HG03196 (cell line): ENCODE results near the gene TMEM59L.
A peak's percentile ranks its signal among the peaks of the same experiment; 100 is the strongest.
"Not testable (repeated sequence)": the region's sequence is repeated elsewhere in the genome, so short reads cannot be mapped to it uniquely, and the experiment has no call there.

Experiments used
- ATAC-seq: cut with Tn5 transposase; IDR thresholded peaks from one replicate; pipeline ENCODE4 v1.9.1; 2021; ENCODE audit not compliant: unreplicated experiment

TMEM59L gene

GRCh38 chr19:18612772-18613588 is at the start of gene TMEM59L:
Gene TMEM59L (plus strand): TSS chr19:18612870. CDS start chr19:18612959, 89 bp downstream.
- ATAC-seq: no peak

- no peak for ATAC-seq
Observed at GRCh38 chr19:18566953-18567352, 45.7 kb upstream of the TMEM59L start.

- no peak for ATAC-seq
Observed at GRCh38 chr19:18568367-18568766, 44.3 kb upstream of the TMEM59L start.

GRCh38 chr19:18571564-18572344 is 40.9 kb upstream of the TMEM59L start, which contains the start of gene UBA52:
Gene UBA52 (plus strand): TSS chr19:18571857. CDS start chr19:18573301, 1,444 bp downstream.
- ATAC-seq: peak; percentile 93

DNA sequence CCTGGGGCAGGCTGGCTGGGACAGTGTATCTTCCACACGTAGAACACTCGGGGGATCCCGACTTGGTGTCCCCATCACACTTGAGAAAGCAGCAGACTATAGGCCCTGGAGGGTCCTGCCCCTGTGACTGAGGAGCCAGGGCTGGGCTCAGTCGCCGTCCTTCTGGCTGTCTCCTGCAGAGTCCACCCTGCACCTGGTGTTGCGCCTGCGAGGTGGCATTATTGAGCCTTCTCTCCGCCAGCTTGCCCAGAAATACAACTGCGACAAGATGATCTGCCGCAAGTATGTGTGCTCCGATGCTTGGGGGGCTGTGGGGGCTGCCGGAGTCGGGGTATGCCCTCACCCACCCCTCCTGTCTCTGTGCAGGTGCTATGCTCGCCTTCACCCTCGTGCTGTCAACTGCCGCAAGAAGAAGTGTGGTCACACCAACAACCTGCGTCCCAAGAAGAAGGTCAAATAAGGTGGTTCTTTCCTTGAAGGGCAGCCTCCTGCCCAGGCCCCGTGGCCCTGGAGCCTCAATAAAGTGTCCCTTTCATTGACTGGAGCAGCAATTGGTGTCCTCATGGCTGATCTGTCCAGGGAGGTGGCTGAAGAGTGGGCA is 37.9 kb upstream of the TMEM59L start:
- ATAC-seq: no peak

DNA sequence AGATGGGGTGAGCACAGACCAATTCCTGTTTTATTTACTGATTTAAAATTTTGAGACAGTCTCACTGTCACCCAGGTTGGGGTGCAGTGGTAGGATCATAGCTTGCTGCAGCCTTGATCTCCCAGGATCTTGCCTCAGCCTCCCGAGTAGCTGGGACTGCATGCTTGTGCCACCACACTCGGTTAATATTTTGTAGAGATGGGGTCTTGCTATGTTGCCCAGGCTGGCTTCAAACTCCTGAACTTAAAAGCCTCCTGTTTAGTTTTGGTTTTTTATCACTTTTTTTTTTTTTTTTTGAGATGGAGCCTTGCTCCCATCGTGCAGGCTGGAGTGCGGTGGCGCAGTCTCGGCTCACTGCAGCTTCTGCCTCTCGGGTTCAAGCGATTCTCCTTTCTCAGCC is 36.3 kb upstream of the TMEM59L start:
- ATAC-seq: no peak

- ATAC-seq: no peak
Observed at GRCh38 chr19:18577365-18577914, 35.2 kb upstream of the TMEM59L start.

GRCh38 chr19:18580311-18580710 is 32.4 kb upstream of the TMEM59L start:
- no peak for ATAC-seq

DNA sequence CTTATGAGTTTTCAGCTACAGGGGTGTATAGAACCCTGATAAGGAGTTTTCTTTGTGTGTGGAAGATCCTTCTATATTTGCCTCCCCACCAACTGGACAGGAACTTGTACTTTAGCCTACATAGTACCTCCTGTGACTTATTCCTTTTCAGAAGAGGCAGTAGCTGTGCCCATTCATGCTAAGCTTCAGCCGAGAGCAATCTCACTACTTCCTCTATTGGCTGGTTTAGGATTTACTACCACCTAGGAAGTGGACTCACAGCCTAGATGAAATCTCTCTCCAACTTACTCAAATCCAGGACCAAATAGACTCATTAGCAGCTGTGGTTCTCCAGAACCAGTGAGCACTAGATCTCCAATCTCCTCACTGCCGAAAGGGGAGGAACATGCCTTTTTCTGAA is 26.4 kb upstream of the TMEM59L start:
- no peak for ATAC-seq

DNA sequence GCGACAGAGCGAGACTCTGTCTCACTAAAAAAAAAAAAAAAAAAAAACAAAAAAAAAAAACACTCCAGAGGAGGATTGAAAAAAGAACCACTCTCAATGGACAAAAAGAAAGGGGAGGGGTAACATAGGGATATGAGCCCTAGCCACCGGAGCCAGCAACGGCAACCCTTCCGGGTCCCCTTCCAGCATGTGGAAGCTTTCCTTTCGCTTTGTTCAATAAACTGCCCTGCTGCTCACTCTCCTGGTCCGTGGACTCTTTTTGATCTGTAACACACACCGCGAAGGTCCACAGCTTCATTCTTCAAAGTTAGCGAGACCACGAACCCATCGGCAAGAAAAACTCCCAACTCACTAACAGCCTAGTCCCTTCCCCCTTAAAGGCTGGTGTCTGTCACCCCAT is 25.1 kb upstream of the TMEM59L start:
- no peak for ATAC-seq

DNA sequence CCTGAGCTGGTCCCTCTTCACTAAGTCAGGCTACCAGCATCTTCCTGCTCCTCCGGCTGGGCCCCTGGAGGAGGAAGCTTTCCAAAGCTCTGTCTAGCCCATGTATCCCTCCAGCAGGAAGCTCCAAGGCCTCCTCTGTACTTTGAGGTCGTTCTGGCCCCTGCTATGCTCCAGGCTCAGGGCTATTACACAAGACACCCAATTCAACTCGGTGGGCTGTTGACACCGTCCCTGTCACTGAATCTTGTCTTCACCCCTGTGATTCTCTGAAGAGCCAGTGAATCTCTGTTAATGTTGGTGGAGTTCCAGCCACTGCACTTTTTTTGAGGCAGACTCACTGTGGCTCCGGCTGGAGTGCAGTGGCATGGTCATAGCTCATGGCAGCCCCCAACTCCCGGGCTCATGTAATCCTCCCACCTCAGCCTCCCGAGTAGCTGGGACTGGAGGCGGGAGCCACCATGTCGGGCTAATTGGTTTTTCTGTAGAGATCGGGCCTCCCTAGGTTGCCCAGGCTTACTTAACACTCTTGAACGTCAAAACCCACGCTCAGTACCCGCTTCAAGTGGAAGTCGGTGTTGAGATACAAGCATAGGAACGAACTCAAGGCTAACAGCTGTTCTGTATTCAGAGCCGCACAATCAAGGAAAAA is 24.6 kb upstream of the TMEM59L start:
- ATAC-seq: no peak

DNA sequence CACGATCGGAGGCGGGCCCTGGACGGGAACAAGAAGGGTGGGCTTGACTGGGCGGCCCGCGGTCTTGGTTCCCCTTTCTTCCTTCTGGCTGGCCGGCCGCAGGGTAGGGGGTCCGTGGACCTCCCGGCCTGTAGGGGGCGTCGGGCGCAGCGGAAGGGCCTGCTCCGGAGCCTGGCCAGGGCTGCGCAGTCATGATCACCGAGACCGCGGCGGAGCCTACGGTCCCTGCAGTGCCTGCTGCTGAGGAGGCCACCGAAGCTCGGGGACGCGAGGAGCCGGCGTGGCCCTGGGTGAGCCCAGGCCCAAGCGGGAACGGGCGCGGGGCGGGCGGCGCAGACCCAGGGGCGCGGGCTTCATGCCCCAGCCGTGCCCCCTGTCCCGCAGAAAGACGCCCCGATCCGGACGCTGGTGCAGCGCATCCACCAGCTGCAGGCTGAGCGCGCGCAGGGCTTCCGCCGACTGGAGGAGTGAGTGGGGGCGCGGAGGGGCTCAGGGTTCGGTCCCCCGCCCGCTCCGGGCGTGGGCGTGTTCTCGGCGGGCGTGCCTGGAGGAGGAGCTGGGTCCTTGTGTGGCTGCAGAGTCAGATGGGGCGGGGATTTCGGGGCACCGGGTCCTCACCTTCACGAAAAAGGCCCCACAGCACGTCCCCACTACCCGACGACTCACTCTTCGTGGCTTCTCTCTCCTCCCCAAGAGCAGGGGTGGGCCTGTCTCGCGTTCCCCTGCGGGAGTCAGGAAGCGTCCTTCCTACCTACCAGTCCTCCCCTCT is 23.9 kb upstream of the TMEM59L start, which contains the start of gene REX1BD:
REX1BD (plus strand) TSS at position 188 of the 769 bp plus-strand sequence; CDS start at position 192, 4 bp downstream.
- ATAC-seq: peak; percentile 65

DNA sequence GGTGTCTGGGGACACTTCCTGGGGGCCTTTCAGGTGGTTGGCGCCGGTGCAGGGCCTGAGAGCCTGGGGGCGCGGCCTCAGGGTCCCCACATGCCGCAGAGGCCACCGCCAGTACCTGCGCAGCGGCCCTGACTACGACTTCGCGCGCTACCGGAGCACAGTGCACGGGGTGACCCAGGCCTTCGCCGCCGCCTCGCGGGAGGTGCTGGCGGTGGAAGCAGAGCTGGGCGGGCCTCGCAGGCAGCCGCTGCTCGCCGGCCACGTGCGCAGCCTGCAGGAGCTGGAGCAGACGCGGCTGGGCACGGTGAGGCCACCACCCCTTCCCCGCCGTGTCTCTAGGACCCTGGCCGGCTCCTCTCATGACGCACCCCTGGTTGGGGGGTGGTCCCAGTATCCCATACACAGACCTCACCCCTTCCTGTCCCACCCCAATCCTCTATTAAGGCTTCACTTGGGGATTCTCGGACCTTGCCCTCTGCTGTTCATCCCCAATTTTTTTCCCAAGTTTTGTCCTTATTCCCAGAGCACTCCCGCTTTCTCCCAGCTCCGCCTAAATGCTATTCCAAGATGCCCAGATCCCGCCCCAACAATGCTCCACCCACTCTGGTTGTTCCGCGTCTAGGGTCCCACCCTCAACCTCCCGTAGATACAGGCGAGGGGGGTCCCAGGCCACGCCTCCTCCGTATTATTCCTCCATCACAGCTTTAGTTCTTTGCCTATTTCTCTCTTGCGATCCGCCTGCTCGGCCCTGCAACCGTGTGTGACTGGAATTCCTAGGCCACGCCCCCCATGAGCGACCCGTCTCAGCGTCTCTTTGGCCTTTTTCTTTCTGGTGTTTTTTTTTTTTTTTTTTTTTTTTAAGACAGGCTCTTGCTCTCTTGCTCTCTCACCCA is 23.0 kb upstream of the TMEM59L start:
- ATAC-seq: peak; percentile 40

GRCh38 chr19:18590273-18591272 is 22.1 kb upstream of the TMEM59L start:
- ATAC-seq: no peak

- ATAC-seq: no peak
Observed at GRCh38 chr19:18591735-18592385, 20.8 kb upstream of the TMEM59L start.

DNA sequence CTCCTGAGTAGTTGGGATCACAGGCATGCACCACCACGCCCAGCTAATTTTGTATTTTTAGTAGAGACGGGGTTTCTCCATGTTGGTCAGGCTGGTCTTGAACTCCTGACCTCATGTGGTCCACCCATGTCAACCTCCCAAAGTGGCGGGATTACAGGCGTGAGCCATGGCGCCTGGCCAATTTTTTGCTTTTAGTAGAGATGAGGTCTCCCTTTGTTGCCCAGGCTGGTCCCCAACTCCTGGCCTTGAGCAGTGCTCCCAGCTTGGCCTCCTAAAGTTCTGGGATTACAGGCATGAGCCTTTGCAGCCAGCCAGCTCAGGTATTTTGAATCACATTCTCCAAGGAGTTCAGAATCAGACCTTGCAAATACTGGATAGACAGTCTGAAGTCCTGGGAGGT is 19.9 kb upstream of the TMEM59L start:
- not testable (repeated sequence) for ATAC-seq
